ENCODE results near the gene MAP4.
"Not testable (repeated sequence)": the region's sequence is repeated elsewhere in the genome, so short reads cannot be mapped to it uniquely, and the experiment has no call there.

Gene MAP4

DNA sequence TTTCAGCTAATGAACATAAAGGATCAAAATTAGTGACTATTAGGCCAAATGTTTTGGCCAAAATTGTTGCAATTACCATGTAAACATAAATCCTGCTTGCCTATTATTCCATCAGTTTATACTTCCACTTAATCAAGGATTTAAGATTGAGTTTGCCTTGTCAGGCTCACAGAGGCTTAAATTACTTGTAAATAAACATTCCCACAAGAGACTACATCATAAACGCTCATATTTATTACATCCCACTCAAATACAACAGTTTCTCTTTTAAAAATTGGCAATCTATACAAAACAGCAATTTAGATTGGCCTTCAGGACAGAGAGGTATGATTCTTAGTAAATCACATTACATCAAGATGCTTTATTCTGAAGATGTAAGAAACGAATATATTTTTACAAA, 9.9 kb upstream of the MAP4 start:
- peaks cover 6% of the 10 kb centered on the region for H3K4me1 Mint-ChIP-seq (ENCODE audit: low read depth)
- H3K36me3 Mint-ChIP-seq (ENCODE audit: low read depth): peaks cover 7% of the 10 kb centered on the region
- H3K4me3 Mint-ChIP-seq: no peak overlapping the region
- H3K27me3 Mint-ChIP-seq: no peaks in the 10 kb centered on the region
- H3K9me3 Mint-ChIP-seq: no peaks in the 10 kb centered on the region
- H3K27ac Mint-ChIP-seq: no peak overlapping the region
- intact Hi-C loops (cut with micrococcal nuclease): no loop called here

DNA sequence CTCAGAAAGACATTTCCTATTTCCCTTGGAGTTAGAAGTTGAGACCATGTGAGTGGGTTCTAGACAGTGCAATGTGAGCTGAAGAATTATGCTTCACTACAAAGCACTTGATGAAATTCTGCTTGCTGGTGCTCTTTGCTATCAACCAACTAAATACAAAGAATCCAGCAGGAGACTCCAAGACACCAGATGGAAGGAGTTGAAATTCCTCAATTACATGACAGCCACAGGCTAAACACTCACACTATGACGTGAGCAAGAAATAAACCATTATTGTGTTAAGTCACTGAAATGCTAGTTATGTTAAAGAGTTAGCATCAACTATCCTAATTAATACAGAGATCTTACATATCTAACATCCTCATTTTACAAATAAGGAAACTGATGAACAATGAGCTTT, 8.2 kb upstream of the MAP4 start:
- Mint-ChIP-seq H3K27me3 (no peaks in the 10 kb centered on the region), H3K4me1 (ENCODE audit: low read depth) (peaks cover 6% of the 10 kb centered on the region), H3K36me3 (ENCODE audit: low read depth) (peaks cover 7% of the 10 kb centered on the region), H3K9me3 (no peaks in the 10 kb centered on the region), H3K27ac (no peak overlapping the region), H3K4me3 (no peak overlapping the region)
- intact Hi-C loops (cut with micrococcal nuclease): no loop called here

DNA sequence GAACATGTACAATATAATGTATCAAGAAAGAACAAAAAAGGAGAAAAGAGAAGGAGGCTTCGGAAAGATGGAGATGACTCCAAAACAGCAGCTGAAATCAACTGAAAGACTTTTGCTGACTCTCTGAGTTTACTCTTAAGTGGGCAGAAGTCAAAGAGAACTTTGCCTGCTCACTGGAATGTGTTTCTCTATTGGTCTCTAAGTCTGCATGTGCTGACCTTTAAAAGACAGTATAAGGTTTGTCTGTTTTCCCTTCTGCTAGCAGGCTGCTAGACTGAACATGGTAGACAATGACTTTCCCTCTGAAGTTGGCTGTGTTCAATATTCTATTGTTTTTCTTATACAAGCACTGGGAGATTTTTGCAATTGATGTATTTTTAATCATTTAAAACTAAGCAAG, 7.2 kb upstream of the MAP4 start:
- no peaks in the 10 kb centered on the region for H3K27me3 Mint-ChIP-seq
- no peaks in the 10 kb centered on the region for H3K4me1 Mint-ChIP-seq (ENCODE audit: low read depth)
- intact Hi-C loops (cut with micrococcal nuclease): no loop called here
- no peak overlapping the region for H3K27ac Mint-ChIP-seq
- H3K4me3 Mint-ChIP-seq: no peak overlapping the region
- no peaks in the 10 kb centered on the region for H3K9me3 Mint-ChIP-seq
- peaks cover 13% of the 10 kb centered on the region for H3K36me3 Mint-ChIP-seq (ENCODE audit: low read depth)

GRCh38 chr3:48022178-48022577, 6.0 kb upstream of the MAP4 start:
- no peaks in the 10 kb centered on the region for H3K9me3 Mint-ChIP-seq
- H3K36me3 Mint-ChIP-seq (ENCODE audit: low read depth): peaks cover 20% of the 10 kb centered on the region
- H3K4me1 Mint-ChIP-seq (ENCODE audit: low read depth): peaks cover 6% of the 10 kb centered on the region
- no peak overlapping the region for H3K27ac Mint-ChIP-seq
- H3K27me3 Mint-ChIP-seq: no peaks in the 10 kb centered on the region
- H3K4me3 Mint-ChIP-seq: no peak overlapping the region
- intact Hi-C loops (cut with micrococcal nuclease): no loop called here

GRCh38 chr3:48018841-48019240, 2.6 kb upstream of the MAP4 start:
- no peak overlapping the region for H3K4me3 Mint-ChIP-seq

DNA sequence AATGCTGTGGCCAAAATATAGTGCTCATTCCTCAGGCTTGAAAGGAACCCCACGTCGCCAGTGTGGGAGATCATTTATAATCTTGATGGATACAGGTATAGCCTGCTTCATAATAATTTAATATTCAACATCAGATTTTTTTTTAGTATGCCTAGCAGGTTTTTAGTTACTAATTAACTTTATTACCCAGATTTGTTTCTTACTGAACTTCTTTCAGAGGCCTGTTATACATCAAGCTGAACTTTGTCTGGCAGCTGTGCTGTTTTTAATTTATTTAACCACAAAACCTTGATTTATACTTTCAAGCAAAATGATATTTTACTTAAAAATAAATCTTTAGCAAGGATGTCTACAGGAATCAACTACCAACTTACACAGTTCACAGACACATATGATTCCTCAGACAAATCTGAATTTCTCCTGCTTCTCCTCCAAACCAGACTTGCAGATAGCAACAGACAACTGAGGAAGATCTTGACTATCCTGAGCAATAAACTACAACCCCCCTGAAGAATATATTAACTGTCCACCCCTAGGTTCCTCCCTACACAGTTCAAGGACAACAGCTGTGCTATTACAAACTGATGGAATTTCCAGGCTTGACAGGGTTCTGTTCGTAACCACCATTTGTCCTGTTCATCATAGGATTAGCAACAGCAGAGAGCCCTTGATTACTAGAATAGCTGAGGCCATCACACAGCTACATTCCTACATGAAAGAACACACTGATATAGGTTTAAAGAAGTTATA, 610 bp downstream of the MAP4 start:
- intact Hi-C loops (cut with micrococcal nuclease): no loop called here
- peaks cover 22% of the 10 kb centered on the region for H3K4me1 Mint-ChIP-seq (ENCODE audit: low read depth)
- no peak overlapping the region for H3K4me3 Mint-ChIP-seq
- H3K36me3 Mint-ChIP-seq (ENCODE audit: low read depth): peaks cover 21% of the 10 kb centered on the region
- no peaks in the 10 kb centered on the region for H3K9me3 Mint-ChIP-seq
- H3K27me3 Mint-ChIP-seq: no peaks in the 10 kb centered on the region
- H3K27ac Mint-ChIP-seq: no peak overlapping the region

More at GRCh38 chr3:48018841-48019240, 2.6 kb upstream of the MAP4 start:
- H3K27me3 Mint-ChIP-seq: no peaks in the 10 kb centered on the region
- no peak overlapping the region for H3K27ac Mint-ChIP-seq
- H3K36me3 Mint-ChIP-seq (ENCODE audit: low read depth): peaks cover 20% of the 10 kb centered on the region
- intact Hi-C loops (cut with micrococcal nuclease): no loop called here
- no peaks in the 10 kb centered on the region for H3K9me3 Mint-ChIP-seq
- peaks cover 22% of the 10 kb centered on the region for H3K4me1 Mint-ChIP-seq (ENCODE audit: low read depth)

DNA sequence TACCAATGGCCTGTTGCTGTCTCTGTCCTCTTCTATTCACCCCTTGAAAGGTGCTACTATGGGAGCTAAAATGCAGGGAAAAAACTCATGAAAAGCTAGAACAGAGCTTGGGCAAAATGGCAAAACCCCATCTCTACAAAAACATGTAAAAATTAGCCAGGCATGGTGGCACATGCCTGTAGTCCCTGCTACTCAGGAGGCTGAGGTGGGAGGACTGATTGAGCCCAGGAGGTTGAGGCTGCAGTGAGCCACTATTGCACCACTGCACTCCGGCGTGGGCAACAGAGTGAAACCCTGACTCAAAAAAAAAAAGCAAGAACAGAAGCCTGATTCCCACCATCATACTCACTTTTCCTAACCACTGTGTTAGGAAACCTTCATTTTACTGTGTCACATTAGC, 1.9 kb downstream of the MAP4 start:
- H3K27me3 Mint-ChIP-seq: no peaks in the 10 kb centered on the region
- H3K4me1 Mint-ChIP-seq (ENCODE audit: low read depth): peaks cover 22% of the 10 kb centered on the region
- H3K36me3 Mint-ChIP-seq (ENCODE audit: low read depth): peaks cover 26% of the 10 kb centered on the region
- no peak overlapping the region for H3K4me3 Mint-ChIP-seq
- intact Hi-C loops (cut with micrococcal nuclease): no loop called here
- no peaks in the 10 kb centered on the region for H3K9me3 Mint-ChIP-seq
- no peak overlapping the region for H3K27ac Mint-ChIP-seq

DNA sequence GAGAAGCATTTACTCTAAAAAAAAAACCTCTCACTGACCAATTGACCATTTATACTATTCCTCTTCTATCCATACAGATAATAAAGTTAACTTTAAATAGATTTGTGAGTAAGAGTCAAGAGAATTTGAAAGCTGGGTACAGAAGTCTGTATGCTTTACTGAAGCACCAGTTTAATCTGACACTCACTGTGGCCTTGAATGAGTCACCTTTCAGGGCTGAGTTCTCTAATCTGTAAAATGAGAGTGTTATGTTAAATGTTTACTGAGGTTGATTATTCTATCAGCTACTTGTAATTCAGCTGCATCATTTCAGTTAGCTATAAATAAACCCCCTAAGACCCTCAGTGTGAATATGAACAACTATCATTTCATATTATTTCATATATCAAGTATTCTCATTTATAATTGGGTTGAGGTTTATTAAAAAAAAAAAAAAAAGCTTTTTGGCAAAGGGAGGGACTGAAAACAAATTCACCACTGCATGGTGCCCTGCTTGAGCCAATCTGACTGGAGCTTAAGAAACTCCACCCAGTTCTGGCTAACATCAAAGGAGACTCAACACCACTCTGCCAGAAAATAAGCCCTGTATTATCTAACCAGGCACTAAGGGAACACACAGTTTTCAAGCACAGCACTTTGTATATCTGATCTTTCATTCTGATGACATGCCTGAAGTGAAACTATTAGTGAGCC, 2.8 kb downstream of the MAP4 start:
- intact Hi-C loops (cut with micrococcal nuclease): no loop called here
- Mint-ChIP-seq H3K9me3 (no peaks in the 10 kb centered on the region), H3K4me3 (no peak overlapping the region), H3K27ac (no peak overlapping the region), H3K27me3 (no peaks in the 10 kb centered on the region), H3K36me3 (ENCODE audit: low read depth) (peaks cover 29% of the 10 kb centered on the region), H3K4me1 (ENCODE audit: low read depth) (peaks cover 24% of the 10 kb centered on the region)

DNA sequence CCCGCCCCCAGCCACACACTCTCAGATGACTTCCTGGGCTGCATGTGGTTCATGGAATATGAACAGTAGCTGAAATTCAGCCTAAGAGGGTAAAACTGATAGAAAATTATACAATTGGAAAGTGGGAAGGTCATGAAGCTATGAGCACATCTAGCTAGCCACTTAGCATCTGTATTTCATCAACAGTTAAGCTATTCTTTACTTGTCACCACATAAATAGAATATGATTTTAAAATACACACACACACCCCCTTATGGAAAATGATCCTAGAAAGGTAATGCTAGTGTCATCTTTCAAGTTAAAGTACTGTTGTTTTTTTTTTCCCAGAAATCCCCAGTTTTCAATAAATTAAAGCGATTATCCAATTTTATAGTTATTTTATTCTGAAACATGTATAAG, 3.6 kb downstream of the MAP4 start:
- H3K36me3 Mint-ChIP-seq (ENCODE audit: low read depth): peaks cover 32% of the 10 kb centered on the region

GRCh38 chr3:48008066-48008465, 8.2 kb downstream of the MAP4 start:
- H3K27me3 Mint-ChIP-seq; intact Hi-C loops (cut with micrococcal nuclease); H3K9me3 Mint-ChIP-seq; H3K4me3 Mint-ChIP-seq: not testable (repeated sequence)
- peaks cover 30% of the 10 kb centered on the region for H3K36me3 Mint-ChIP-seq (ENCODE audit: low read depth)
- H3K4me1 Mint-ChIP-seq (ENCODE audit: low read depth): peaks cover 21% of the 10 kb centered on the region
- H3K27ac Mint-ChIP-seq: peak overlapping the region; percentile 61

More for the DNA sequence above, 3.6 kb downstream of the MAP4 start:
- H3K4me1 Mint-ChIP-seq (ENCODE audit: low read depth): peaks cover 30% of the 10 kb centered on the region
- H3K27me3 Mint-ChIP-seq: no peaks in the 10 kb centered on the region
- H3K27ac Mint-ChIP-seq: no peak overlapping the region
- no peaks in the 10 kb centered on the region for H3K9me3 Mint-ChIP-seq
- intact Hi-C loops (cut with micrococcal nuclease): no loop called here
- H3K4me3 Mint-ChIP-seq: no peak overlapping the region

DNA sequence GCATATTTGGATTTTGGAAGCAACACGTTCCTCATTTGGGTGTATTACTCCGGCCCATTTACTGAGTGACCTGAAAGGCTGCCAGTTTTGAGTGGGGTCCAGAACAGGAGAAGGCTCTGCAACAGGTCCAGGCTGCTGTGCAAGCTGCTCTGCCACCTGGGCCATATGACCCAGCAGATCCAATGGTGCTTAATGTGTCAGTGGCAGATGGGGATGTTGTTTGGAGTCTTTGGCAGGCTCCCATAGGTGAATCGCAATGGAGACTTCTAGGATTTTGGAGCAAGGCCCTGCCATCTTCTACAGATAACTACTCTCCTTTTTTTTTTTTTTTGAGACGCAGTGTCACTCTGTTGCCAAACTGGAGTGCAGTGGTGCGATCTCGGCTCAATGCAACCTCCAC, 8.9 kb downstream of the MAP4 start:
- H3K9me3 Mint-ChIP-seq; intact Hi-C loops (cut with micrococcal nuclease); H3K4me3 Mint-ChIP-seq; H3K27ac Mint-ChIP-seq; H3K27me3 Mint-ChIP-seq: not testable (repeated sequence)
- peaks cover 21% of the 10 kb centered on the region for H3K4me1 Mint-ChIP-seq (ENCODE audit: low read depth)
- H3K36me3 Mint-ChIP-seq (ENCODE audit: low read depth): peaks cover 28% of the 10 kb centered on the region

DNA sequence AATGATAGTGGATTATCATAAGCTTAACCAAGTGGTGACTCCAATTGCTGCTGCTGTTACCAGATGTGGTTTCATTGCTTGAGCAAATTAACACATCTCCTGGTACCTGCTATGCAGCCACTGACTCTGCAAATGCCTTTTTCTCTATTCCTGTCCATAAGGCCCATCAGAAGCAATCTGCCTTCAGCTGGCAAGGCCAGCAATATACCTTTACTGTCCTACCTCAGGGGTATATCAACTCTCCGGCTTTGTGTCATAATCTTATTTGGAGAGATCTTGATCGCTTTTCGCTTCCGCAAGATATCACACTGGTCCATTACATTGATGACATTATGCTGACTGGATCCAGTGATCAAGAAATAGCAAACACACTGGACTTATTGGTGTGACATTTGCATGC, 9.4 kb downstream of the MAP4 start:
- H3K36me3 Mint-ChIP-seq (ENCODE audit: low read depth): peaks cover 23% of the 10 kb centered on the region
- H3K9me3 Mint-ChIP-seq; H3K27me3 Mint-ChIP-seq; intact Hi-C loops (cut with micrococcal nuclease); H3K27ac Mint-ChIP-seq; H3K4me3 Mint-ChIP-seq: not testable (repeated sequence)
- peaks cover 21% of the 10 kb centered on the region for H3K4me1 Mint-ChIP-seq (ENCODE audit: low read depth)

DNA sequence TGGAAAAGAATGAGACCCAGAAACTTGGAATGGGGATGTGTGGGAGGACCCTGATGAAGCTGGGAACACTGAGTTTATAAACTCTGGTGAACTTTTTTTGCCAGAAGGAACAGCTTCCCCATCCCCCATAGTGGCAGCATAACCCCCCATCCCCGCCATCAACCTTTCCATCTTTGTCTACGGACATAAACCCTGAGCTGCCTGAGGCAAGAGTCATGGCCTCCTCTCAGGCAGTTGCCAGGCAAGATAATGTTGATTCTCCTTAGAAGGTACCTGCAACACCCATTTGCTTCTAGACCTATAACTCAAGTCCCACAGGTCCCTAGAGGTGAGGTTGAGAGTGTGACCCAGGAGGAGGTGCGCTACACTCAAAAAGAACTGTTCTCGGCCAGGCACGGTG, 11.5 kb downstream of the MAP4 start:
- intact Hi-C loops (cut with micrococcal nuclease): no loop called here
- Mint-ChIP-seq H3K27ac (no peak overlapping the region), H3K27me3 (no peaks in the 10 kb centered on the region), H3K4me3 (no peak overlapping the region), H3K9me3 (no peaks in the 10 kb centered on the region), H3K4me1 (ENCODE audit: low read depth) (peaks cover 21% of the 10 kb centered on the region), H3K36me3 (ENCODE audit: low read depth) (peaks cover 20% of the 10 kb centered on the region)

- Mint-ChIP-seq H3K27ac (no peak overlapping the region), H3K4me1 (ENCODE audit: low read depth) (peaks cover 12% of the 10 kb centered on the region), H3K36me3 (ENCODE audit: low read depth) (peaks cover 7% of the 10 kb centered on the region), H3K4me3 (no peak overlapping the region), H3K27me3 (no peaks in the 10 kb centered on the region), H3K9me3 (no peaks in the 10 kb centered on the region)
- intact Hi-C loops (cut with micrococcal nuclease): no loop called here
Observed at GRCh38 chr3:48002787-48003186, 13.4 kb downstream of the MAP4 start.

GRCh38 chr3:48001991-48002390, 14.2 kb downstream of the MAP4 start:
- Mint-ChIP-seq H3K4me3 (no peak overlapping the region), H3K9me3 (no peaks in the 10 kb centered on the region), H3K36me3 (ENCODE audit: low read depth) (peaks cover 11% of the 10 kb centered on the region), H3K27ac (no peak overlapping the region), H3K4me1 (ENCODE audit: low read depth) (peaks cover 11% of the 10 kb centered on the region), H3K27me3 (no peaks in the 10 kb centered on the region)
- intact Hi-C loops (cut with micrococcal nuclease): no loop called here
